Brain pericyte (primary cell): Measurements from ENCODE around the gene ADIPOQ.
"Not testable (repeated sequence)": the region's sequence is repeated elsewhere in the genome, so short reads cannot be mapped to it uniquely, and the experiment has no call there.

Source experiments
- DNase-seq: peaks from one replicate; pipeline ENCODE4 v3.0.0-alpha.2; 2012; ENCODE audit warnings: low read depth, low spot score

ADIPOQ gene

GRCh38 chr3:186826410-186826975 lies 16.0 kb upstream of the ADIPOQ start:
- DNase-seq, result no peak

GRCh38 chr3:186826976-186827857 lies 15.3 kb upstream of the ADIPOQ start:
- DNase-seq, result no peak

- DNase-seq, result no peak
Observed at GRCh38 chr3:186828340-186828739, 14.2 kb upstream of the ADIPOQ start.

- DNase-seq, result no peak
Observed at GRCh38 chr3:186831798-186832197, 10.7 kb upstream of the ADIPOQ start.

GRCh38 chr3:186832276-186832675 lies 10.2 kb upstream of the ADIPOQ start:
- DNase-seq, result no peak

GRCh38 chr3:186839874-186840641 lies 2.5 kb upstream of the ADIPOQ start:
- no peak for DNase-seq

- DNase-seq, result no peak
Observed at GRCh38 chr3:186841620-186842019, 890 bp upstream of the ADIPOQ start.

GRCh38 chr3:186843039-186843432 lies 526 bp downstream of the ADIPOQ start:
- DNase-seq, result no peak

GRCh38 chr3:186844908-186845307 lies 2.4 kb downstream of the ADIPOQ start:
- DNase-seq, result no peak

- DNase-seq, result no peak
Observed at GRCh38 chr3:186845756-186846155, 3.2 kb downstream of the ADIPOQ start.

- no peak for DNase-seq
Observed at GRCh38 chr3:186847437-186847836, 4.9 kb downstream of the ADIPOQ start.

GRCh38 chr3:186849374-186849975 lies 7.0 kb downstream of the ADIPOQ start:
- no peak for DNase-seq

GRCh38 chr3:186851835-186852234 lies 9.3 kb downstream of the ADIPOQ start:
- not testable (repeated sequence) for DNase-seq

GRCh38 chr3:186852994-186853393 lies 10.5 kb downstream of the ADIPOQ start:
- no peak for DNase-seq

- DNase-seq, result no peak
Observed at GRCh38 chr3:186854146-186854545, 11.6 kb downstream of the ADIPOQ start.

- DNase-seq, result no peak
Observed at GRCh38 chr3:186854954-186855353, 12.4 kb downstream of the ADIPOQ start.

GRCh38 chr3:186857743-186858142 lies 15.2 kb downstream of the ADIPOQ start:
- DNase-seq, result no peak

GRCh38 chr3:186865215-186865853 lies 22.8 kb downstream of the ADIPOQ start:
- not testable (repeated sequence) for DNase-seq

- DNase-seq, result not testable (repeated sequence)
Observed at GRCh38 chr3:186866095-186866494, 23.6 kb downstream of the ADIPOQ start.

GRCh38 chr3:186869253-186870100 lies 27.0 kb downstream of the ADIPOQ start:
- DNase-seq, result no peak
